HG02840 (cell line): ENCODE measurements around the gene MFN1.
A peak's percentile ranks its signal among the peaks of the same experiment; 100 is the strongest.
"Not testable (repeated sequence)": the region's sequence is repeated elsewhere in the genome, so short reads cannot be mapped to it uniquely, and the experiment has no call there.

Source experiments
- ATAC-seq: cut with Tn5 transposase; IDR thresholded peaks from one replicate; pipeline ENCODE4 v1.9.1; 2021; ENCODE audit warnings: mild to moderate bottlenecking, moderate library complexity, moderate number of reproducible peaks; ENCODE audit not compliant: unreplicated experiment, low FRiP score

The MFN1 gene

GRCh38 chr3:179347345-179348194 lies at the start of gene MFN1:
MFN1 (plus strand) TSS chr3:179347709; CDS start chr3:179348852, 1,143 bp downstream.
- peak; percentile 93 for ATAC-seq

GRCh38 chr3:179297971-179298725 lies 49.4 kb upstream of the MFN1 start:
- no peak for ATAC-seq

DNA sequence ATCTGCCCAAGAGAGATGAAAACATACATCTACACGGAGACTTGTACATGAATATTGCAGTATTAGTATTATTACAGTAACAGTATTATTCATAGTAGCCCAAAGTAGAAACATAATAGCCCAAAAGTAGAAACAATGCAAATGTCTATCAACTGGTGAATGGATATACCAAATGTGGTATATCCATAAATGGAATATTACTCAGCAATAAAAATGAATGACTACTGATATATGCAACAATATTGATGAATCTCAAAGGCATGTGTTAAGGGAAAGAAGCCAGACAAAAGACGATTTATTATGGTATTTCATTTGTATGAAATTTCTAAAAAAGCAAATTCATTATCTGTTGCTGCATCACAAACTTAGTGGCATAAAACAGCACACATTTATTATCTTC lies 48.2 kb upstream of the MFN1 start:
- no peak for ATAC-seq

DNA sequence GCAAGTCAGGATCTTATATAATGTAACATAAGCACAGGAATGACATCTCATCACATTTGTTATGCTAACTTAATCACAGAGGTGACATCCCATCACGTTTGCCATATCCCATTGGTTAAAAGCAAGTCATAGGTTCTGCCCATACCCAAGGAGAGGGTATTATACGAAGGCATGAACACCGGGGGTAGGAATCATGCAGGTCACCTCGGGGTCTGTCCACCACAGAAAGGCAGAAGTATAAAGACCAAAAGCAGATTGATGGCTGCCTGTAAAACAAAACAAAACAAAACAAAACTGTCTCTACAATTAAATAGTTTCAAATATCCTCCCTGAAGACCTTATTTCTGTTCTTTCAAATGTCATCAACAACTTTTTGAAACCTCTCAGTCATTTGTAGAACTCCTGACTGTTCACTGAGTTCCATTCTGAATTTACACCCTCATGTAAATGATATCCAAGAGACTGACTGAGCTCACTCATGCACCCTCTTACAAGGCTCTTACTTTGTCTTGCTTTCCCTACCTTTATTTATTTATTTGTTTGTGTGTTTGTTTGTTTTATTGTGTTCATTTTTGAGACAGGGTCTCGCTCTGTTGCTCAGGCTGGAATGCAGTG lies 47.4 kb upstream of the MFN1 start:
- no peak for ATAC-seq

GRCh38 chr3:179301645-179302044 lies 45.9 kb upstream of the MFN1 start:
- ATAC-seq = no peak

DNA sequence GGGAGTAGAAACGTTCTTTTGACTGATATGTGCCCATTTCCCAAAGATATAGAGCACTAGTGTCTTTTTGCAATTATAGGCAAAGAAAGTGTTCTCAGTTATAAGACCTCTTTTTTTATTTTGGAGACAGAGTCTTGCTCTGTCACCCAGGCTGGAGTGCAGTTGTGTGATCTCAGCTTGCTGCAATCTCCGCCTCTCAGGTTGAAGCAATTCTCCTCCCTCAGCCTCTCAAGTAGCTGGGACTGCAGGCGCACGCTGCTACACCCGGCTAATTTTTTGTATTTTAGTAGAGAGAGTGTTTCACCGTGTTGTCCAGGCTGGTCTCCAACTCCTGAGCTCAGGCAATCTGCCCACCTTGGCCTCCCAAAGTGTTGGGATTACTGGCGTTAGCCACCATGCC lies 45.4 kb upstream of the MFN1 start:
- ATAC-seq = no peak

DNA sequence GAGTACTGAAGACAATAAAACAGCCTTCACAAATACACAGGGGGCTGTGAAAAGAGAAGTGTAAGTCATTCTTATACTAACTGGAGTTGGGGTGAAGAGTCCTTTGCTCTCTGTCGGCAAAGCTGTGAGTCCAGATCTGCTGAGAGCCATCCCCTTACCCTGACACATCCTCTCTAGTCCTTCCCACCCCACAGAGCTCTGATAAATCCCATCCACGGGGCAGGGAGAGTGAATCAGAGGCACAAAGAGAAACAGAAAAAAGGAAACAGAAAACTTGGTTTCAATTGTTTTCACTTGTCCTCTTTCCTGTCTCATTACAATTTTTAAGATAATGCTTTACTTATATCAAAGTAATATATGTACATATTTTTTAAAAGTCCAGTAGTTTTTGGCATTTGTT lies 42.9 kb upstream of the MFN1 start:
- no peak for ATAC-seq

- not testable (repeated sequence) for ATAC-seq
Measured at GRCh38 chr3:179307362-179307761, 40.1 kb upstream of the MFN1 start.

DNA sequence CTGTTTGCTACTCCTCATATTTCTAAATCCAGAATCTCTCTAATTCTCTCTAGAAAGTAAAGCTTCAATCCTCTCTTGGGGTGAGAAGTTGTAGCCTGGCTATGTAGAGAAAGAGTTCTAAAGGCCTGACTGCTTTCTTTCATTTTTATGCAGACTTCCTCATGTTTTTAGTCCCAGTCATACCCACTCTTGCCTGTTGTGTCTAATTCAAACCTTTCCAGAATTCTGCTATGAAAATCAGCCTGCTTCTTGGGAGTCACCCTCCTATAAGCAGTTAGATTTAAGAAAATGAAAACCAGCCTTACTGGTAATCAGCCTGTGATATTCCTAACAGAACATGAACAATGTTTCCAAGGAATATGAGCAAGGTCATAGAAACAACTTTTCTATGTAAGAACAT lies 39.5 kb upstream of the MFN1 start:
- ATAC-seq = no peak

GRCh38 chr3:179309225-179310078 lies 38.1 kb upstream of the MFN1 start:
- ATAC-seq = peak; percentile 84

- ATAC-seq = no peak
Measured at GRCh38 chr3:179318876-179319275, 28.6 kb upstream of the MFN1 start.

- ATAC-seq = no peak
Measured at GRCh38 chr3:179321668-179322285, 25.7 kb upstream of the MFN1 start.

- peak; percentile 65 for ATAC-seq
Measured at GRCh38 chr3:179322286-179323196, 25.0 kb upstream of the MFN1 start, which contains the start of gene ZNF639. ZNF639 (plus strand) TSS chr3:179323031; CDS start chr3:179328294, 5,263 bp downstream.

GRCh38 chr3:179323197-179324110 lies 24.1 kb upstream of the MFN1 start:
- ATAC-seq = peak; percentile 46

DNA sequence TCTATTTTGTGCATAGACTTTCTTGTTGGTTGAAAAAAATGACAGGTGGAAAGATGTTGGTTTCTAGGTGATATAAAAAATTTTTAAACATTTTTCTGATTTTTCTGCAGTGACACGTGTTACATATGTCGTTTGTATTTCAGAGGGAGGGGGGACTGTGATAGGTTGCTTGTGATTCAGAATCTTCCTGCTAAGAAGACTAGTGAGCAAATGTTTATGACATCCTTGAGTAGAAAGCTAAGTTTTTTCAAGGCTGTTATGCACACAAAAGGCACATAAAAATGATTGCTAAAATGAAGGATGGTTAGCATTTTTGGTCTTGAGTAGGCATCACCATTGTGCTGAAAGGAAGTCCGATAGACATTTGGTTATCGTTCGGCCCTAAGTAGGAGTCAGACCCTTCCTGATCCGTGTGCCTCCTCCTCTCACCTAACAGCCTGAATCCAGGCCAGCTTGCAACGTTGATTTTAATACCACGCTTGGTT lies 23.2 kb upstream of the MFN1 start:
- ATAC-seq = no peak

- no peak for ATAC-seq
Measured at GRCh38 chr3:179330438-179330837, 17.1 kb upstream of the MFN1 start.

GRCh38 chr3:179332240-179332639 lies 15.3 kb upstream of the MFN1 start:
- no peak for ATAC-seq

- no peak for ATAC-seq
Measured at GRCh38 chr3:179333084-179333483, 14.4 kb upstream of the MFN1 start.
